T-helper 22 cell (primary cell): Measurements from ENCODE around the gene PCBP2.
"Not testable (repeated sequence)": the region's sequence is repeated elsewhere in the genome, so short reads cannot be mapped to it uniquely, and the experiment has no call there.

Experiments
- DNase-seq: peaks from one replicate; pipeline ENCODE4 v3.0.0-alpha.2; 2020; ENCODE audit warnings: low read depth

Gene PCBP2

GRCh38 chr12:53451661-53452158 lies at the start of gene PCBP2:
Gene PCBP2, plus strand, starts transcription at chr12:53452102. Its CDS starts 2,699 bp downstream, at chr12:53454801.
- peak; percentile 98 for DNase-seq

- DNase-seq = not testable (repeated sequence)
These were observed 49.6 kb upstream of the PCBP2 start for GRCh38 chr12:53402351-53402750.

DNA sequence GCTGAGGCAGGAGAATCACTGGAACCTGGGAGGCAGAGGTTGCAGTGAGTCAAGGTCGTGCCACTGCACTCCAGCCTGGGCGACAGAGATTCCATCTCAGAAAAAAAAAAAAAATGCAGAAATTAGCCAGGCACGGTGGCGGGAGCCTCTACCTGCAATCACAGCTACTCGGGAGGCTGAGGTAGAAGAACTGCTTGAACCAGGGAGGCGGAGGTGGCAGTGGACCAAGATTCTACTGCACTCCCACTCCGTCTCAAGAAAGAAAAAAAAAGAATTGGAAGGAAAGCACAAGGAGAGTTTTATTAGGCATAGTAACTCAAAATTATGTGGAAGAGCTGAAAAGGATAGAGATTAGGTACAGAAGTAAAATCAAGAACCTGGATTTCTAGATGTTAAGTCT lies 49.0 kb upstream of the PCBP2 start:
- DNase-seq = no peak

GRCh38 chr12:53410951-53411350 lies 41.0 kb upstream of the PCBP2 start:
- no peak for DNase-seq

DNA sequence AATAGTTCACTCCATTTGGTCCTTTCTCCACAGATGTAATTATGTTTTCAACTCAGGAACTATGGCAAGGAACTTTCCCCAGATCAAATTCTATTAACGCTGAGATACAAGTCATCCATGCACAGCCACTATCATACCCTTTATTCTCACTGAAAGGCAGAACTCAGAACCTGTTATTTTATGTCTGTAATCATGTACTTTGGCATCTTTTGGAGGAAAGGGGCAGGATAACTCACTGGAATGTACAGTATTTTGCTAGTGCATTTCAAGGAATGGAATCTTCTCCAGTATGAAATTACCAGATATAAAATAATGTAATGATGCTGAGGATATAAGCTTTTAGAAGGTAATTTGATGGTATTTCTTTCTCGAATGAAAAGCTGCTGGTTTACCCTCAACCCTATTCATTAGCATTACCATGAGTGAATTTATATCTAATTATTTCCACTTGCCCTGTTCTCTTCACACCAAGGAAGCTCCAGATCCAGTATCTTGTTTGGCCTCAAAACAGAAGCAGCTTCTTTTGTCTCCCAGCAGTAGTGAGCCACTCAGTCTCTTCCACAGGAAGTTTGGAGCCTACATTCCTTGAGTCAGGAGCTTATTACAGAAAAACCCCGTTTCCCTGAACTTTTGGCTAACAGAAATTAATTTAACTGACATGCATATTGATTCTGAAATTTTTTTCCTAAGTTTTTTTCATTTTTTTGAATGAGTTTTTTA lies 38.3 kb upstream of the PCBP2 start:
- no peak for DNase-seq

- DNase-seq = no peak
These were observed 37.0 kb upstream of the PCBP2 start for GRCh38 chr12:53414756-53415417.

- not testable (repeated sequence) for DNase-seq
These were observed 36.0 kb upstream of the PCBP2 start for GRCh38 chr12:53415752-53416389.

DNA sequence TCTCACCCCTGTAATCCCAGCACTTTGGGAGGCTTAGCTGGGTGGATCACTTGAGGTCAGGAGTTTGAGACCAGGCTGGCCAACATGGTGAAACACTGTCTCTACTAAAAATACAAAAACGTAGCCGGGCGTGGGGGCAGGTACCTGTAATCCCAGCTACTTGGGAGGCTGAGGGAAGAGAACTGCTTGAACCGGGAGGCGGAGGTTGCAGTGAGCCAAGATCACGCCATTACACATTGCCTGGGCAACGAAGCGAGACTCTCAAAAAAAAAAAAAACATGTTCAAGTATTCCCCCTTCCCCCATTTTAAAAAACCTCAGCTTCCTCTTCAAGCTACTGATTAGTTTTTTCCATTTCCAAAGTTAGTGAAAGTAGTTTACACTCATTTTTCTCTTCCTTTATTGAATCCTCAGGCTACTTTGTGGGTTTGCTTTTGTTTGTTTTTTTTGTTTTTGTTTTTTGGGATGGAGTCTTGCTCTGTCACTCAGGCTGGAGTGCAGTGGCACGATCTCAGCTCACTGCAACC lies 34.5 kb upstream of the PCBP2 start:
- DNase-seq = not testable (repeated sequence)

DNA sequence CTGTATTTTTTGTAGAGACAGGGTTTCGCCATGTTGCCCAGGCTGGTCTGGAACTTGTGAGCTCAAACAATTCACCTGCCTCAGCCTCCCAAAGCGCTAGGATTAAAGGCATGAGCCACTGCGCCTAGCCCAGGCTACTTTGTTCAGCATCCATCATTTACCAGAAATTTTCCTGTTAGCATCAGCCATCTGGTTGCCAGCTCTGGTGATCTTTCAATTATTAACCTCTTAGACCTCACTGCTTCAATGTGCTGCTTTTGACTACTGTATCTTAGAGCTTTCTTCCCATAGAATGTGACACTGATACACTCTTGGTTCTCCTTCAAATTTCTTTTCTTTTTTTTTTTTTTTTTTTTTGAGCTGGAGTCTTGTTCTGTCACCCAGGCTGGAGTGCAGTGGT lies 33.7 kb upstream of the PCBP2 start:
- DNase-seq = no peak

DNA sequence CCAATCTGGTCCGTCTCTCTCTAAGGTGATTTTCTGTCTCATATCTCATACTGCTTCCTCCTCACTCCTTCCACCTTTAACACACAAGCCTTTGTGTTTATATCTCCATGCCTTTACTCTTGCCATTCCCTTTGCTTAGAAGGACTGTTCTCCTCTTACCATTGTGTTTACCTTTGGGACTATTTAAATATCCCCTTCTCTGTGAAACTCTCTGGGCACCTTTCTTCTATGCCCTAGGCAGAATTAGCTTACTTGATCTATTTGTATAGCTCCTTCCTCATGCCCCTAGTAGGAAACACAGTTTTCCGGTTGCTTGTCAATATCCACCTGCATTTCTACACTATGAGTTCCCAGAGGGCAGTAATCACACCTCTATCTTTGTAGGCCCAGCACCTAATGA lies 32.1 kb upstream of the PCBP2 start:
- no peak for DNase-seq

- not testable (repeated sequence) for DNase-seq
These were observed 29.7 kb upstream of the PCBP2 start for GRCh38 chr12:53422247-53422646.

DNA sequence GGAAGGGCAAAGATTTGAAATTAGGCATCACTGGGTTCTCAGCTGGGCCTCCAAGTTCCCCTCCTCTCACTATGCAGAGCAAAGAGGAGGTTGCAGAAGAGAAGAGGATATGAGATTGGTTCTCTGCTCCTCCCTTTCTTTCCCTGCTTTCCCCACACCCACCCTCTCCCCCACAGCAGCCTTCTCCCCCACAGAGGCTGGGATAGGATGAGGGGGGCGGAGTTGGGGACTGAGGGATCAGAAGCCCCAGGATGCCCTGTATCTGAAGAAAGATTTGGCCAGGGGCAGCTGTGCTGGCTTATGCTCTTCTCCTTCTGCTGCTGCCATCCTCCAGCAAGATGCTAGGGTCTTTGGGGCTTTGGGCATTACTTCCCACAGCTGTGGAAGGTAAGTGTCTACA lies 28.3 kb upstream of the PCBP2 start, which contains the start of gene AMHR2:
Gene AMHR2, plus strand, starts transcription at position 259 of the 400 bp plus-strand sequence. Its CDS starts 80 bp downstream, at position 339.
- DNase-seq = no peak

DNA sequence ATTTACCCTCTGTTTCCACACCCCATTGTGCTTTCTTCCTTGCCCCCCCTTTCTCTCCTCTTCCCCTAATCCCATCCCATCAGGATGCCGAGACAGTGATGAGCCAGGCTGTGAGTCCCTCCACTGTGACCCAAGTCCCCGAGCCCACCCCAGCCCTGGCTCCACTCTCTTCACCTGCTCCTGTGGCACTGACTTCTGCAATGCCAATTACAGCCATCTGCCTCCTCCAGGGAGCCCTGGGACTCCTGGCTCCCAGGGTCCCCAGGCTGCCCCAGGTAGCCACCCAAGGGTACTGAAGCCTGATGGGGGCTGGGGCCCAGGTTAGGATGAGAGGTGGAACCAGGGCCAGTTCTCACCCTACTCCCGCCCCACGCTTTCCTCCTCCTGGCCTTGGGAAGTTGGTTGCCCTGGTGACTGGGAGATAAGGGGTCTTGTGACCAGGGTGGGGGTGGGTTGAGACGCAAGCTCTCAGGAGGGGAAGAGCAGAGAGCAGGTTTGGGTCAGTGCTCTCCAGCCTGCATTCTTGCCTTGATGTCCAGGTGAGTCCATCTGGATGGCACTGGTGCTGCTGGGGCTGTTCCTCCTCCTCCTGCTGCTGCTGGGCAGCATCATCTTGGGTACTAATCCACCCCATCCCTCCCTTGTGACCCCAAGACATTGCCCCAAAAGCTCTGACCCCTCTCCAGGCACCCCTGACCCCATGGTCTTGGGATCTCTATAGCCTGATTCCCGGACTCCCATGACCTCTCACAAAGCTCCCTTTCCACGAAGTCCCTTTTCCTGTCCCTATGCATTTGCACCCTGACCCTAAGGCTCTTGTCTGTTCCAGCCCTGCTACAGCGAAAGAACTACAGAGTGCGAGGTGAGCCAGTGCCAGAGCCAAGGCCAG lies 27.0 kb upstream of the PCBP2 start:
- no peak for DNase-seq

GRCh38 chr12:53425515-53426150 lies 26.3 kb upstream of the PCBP2 start:
- no peak for DNase-seq

GRCh38 chr12:53427905-53428594 lies 23.9 kb upstream of the PCBP2 start:
- no peak for DNase-seq

DNA sequence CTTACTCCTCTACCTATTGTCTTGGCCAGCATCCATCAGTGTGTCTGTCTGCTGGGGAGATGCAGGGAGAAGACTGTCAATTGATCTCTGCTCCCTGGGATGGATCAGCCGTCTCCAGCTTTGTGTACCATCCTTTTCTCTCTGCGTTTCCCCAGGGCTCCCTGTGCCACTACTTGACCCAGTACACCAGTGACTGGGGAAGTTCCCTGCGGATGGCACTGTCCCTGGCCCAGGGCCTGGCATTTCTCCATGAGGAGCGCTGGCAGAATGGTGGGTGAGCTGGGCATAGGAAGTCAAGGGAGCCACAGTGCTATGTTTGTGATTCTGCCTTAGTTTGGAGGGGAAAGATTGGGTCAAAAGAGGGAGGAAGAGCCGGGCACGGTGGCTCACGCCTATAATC lies 23.2 kb upstream of the PCBP2 start:
- DNase-seq = no peak

DNA sequence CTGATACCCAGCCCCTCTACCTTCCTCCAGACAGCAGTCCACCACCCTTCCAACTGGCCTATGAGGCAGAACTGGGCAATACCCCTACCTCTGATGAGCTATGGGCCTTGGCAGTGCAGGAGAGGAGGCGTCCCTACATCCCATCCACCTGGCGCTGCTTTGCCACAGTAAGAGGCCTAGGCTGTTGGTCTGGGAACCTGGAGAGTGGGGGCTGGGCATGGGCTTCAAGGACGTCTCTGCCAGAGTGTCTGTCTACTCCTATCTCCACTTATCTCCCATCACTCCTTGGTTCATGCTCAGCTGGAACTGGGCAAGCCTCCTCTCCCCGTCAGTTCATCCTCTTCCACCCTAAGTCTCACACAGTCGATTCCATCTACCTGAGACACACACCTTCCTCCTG lies 21.8 kb upstream of the PCBP2 start:
- no peak for DNase-seq

GRCh38 chr12:53431187-53431586 lies 20.7 kb upstream of the PCBP2 start:
- no peak for DNase-seq

DNA sequence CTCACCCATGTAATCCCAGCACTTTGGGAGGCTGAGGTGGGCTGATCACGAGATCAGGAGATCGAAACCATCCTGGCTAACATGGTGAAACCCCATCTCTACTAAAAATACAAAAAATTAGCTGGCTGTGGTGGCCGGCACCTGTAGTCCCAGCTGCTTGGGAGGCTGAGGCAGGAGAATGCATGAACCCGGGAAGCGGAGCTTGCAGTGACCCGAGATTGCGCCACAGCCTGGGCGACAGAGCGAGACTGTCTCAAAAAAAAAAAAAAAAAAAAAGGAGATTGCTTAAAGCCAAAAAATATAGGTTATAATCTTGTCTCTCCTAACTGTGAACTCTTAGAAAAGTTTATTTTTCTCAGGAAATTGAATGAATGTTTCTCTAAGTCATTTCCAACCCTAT lies 16.6 kb upstream of the PCBP2 start:
- DNase-seq = not testable (repeated sequence)

DNA sequence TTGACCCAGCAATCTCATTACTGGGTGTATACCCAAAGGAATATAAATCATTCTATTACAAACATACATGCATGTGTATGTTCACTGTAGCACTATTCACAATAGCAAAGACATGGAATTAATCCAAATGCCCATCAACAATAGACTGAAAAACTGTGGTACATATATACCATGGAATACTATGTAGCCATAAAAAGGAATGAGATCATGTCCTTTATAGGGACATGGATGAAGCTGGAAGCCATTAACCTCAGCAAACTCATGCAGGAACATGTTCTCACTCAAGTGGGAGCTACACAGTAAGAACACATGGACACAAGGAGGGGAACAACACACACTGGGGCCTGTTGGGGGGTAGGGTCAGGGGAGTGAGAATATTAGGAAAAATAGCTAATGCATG lies 12.3 kb upstream of the PCBP2 start:
- DNase-seq = not testable (repeated sequence)
